Ascending aorta (tissue), 2 donors: ENCODE data around the gene B3GNT5. TPM values are rescaled to one million over a fixed set of nuclear protein-coding genes. Genes with fewer than 3 reads are reported as not detected.
A peak's percentile ranks its signal among the peaks of the same experiment; 100 is the strongest.

Source experiments
- DNase-seq, 2 donors: peaks; one replicate each; pipeline ENCODE4 v3.0.0-alpha.2; 2019; ENCODE audit warnings: low spot score in 2 of 2
- H3K27ac ChIP-seq, 2 donors: fragments of 200-600 bp; sonication (generic); one replicate each; pipeline ENCODE4 v1.5.1; 2016 to 2017; ENCODE audit warnings: mild to moderate bottlenecking in 1 of 2
- H3K27me3 ChIP-seq: fragments of 200-600 bp; sonication (generic); one replicate; pipeline ENCODE4 v1.5.1; 2017
- H3K36me3 ChIP-seq, 2 donors: fragments of 200-600 bp; sonication (generic); one replicate each; pipeline ENCODE4 v1.5.1; 2016
- H3K4me1 ChIP-seq, 2 donors: fragments of 200-600 bp; sonication (generic); one replicate each; pipeline ENCODE4 v1.5.1; 2016 to 2017; ENCODE audit warnings: mild to moderate bottlenecking in 1 of 2
- H3K4me3 ChIP-seq, 2 donors: fragments of 200-600 bp; sonication (generic); one replicate each; pipeline ENCODE4 v1.5.1; 2016 to 2017; ENCODE audit warnings: mild to moderate bottlenecking in 1 of 2
- H3K9me3 ChIP-seq, 2 donors: fragments of 200-600 bp; sonication (generic); one replicate each; pipeline ENCODE4 v1.5.1; 2016
- intact Hi-C: fragments of 100-400 bp; cut with DNase I; formaldehyde crosslinking; loops from one replicate; pipeline ENCODE4 v1.15.1; 2023
- total RNA-seq: library from RNA; depleted of rRNA; stranded (reverse); fragments of >200 nt; gene quantifications from one replicate; pipeline ENCODE4 v1.1.0, GENCODE V29; 2016
- TF ChIP-seq, protein P1 (sequence below), 3 experiments: fragments of 200-600 bp in 2 of 3; fragments of 450-650 bp in 1 of 3; sonication (generic) in 2 of 3; IDR thresholded peaks; one replicate each; pipeline ENCODE4 v1.5.1; 2016 to 2019; ENCODE audit warnings: antibody characterized with exemption in 3 of 3, mild to moderate bottlenecking in 1 of 3, moderate library complexity in 1 of 3

Gene B3GNT5
- total RNA-seq, 1 donor from 2014 or later = 0.11 TPM

- intact Hi-C loops = loop anchor here (2.0 to 5.0 kb wide), 3 partner anchors 31 to 351 kb away; partner anchors contain the start of genes KLHL24 and MCCC1
- DNase-seq = peak; percentile 90 to 97
- Histone ChIP-seq H3K27me3 (no peaks in the 10 kb centered on the region), H3K36me3 (no peaks in the 10 kb centered on the region), H3K9me3 (no peaks in the 10 kb centered on the region), H3K4me3 (no peak overlapping the region), H3K4me1 (peaks cover 5 to 27% of the 10 kb centered on the region in 2 donors), H3K27ac (peak overlapping the region; percentile 83 to 89)
- TF ChIP-seq, protein P1, sequence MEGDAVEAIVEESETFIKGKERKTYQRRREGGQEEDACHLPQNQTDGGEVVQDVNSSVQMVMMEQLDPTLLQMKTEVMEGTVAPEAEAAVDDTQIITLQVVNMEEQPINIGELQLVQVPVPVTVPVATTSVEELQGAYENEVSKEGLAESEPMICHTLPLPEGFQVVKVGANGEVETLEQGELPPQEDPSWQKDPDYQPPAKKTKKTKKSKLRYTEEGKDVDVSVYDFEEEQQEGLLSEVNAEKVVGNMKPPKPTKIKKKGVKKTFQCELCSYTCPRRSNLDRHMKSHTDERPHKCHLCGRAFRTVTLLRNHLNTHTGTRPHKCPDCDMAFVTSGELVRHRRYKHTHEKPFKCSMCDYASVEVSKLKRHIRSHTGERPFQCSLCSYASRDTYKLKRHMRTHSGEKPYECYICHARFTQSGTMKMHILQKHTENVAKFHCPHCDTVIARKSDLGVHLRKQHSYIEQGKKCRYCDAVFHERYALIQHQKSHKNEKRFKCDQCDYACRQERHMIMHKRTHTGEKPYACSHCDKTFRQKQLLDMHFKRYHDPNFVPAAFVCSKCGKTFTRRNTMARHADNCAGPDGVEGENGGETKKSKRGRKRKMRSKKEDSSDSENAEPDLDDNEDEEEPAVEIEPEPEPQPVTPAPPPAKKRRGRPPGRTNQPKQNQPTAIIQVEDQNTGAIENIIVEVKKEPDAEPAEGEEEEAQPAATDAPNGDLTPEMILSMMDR (IDR thresholded peaks at IDR 0.05) = no peak
Observed at GRCh38 chr3:183285828-183286457, 32.9 kb downstream of the B3GNT5 start.

GRCh38 chr3:183287301-183287971 is 34.4 kb downstream of the B3GNT5 start:
- Histone ChIP-seq H3K4me3 (no peak overlapping the region), H3K36me3 (no peaks in the 10 kb centered on the region), H3K27ac (peak overlapping the region; percentile 83 to 89), H3K4me1 (peaks cover 5 to 27% of the 10 kb centered on the region in 2 donors), H3K27me3 (no peaks in the 10 kb centered on the region), H3K9me3 (no peaks in the 10 kb centered on the region)
- intact Hi-C loops = loop anchor here (2.0 to 5.0 kb wide), 3 partner anchors 33 to 350 kb away; partner anchors contain the start of genes KLHL24 and MCCC1
- TF ChIP-seq, protein P1 (IDR thresholded peaks at IDR 0.05) = no peak
- peak in 1 of 2 donors; percentile 74 for DNase-seq

DNA sequence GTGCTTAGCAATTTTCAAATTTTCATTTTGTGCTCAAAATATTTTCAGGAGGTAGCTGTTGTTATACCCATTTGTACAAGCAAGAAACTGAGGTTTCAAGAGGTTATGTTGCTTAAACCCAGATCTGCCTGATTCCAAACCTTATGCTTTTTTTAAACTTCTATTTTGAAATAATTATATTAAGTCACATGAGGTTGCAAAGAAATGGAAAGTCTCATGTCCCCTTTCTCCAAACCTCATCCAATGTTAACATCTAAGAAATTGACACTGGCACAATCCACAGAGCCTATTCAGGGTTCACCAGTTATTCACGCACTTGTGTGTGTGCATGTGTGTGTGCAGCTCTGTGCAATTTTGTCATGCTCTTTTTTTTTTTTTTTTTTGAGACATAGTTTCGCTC is 35.1 kb downstream of the B3GNT5 start:
- H3K4me3 ChIP-seq = no peak overlapping the region

DNA sequence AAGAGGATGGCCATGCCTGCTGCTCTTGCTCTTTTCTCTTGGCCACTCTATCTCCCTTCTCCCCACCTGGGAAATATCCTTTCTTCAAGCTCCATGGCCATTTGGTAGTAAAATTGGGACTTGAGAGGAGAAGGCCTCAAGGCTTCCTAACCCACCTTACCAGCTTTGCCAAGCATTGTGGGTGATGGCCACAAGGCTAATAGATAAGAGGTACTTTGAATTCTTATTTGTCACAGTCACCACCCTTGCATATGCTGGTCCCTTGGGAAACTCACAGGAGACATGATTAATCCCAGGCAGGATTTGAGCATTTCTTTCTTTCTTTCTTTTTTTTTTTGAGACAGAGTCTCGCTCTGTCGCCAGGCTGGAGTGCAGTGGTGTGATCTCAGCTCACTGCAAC is 37.2 kb downstream of the B3GNT5 start:
- peaks cover 4 to 18% of the 10 kb centered on the region in 2 donors for H3K4me1 ChIP-seq
- H3K9me3 ChIP-seq = no peaks in the 10 kb centered on the region
- no peaks in the 10 kb centered on the region for H3K27me3 ChIP-seq
- intact Hi-C loops = no loop called here
- H3K4me3 ChIP-seq = no peak overlapping the region
- no peaks in the 10 kb centered on the region for H3K36me3 ChIP-seq
- TF ChIP-seq, protein P1 (IDR thresholded peaks at IDR 0.05) = no peak
- no peak overlapping the region for H3K27ac ChIP-seq
- DNase-seq = no peak

More for the DNA sequence above, 35.1 kb downstream of the B3GNT5 start:
- Histone ChIP-seq H3K27ac (peak overlapping the region; percentile 58 to 89), H3K36me3 (no peaks in the 10 kb centered on the region), H3K27me3 (no peaks in the 10 kb centered on the region), H3K4me1 (peaks cover 5 to 27% of the 10 kb centered on the region in 2 donors), H3K9me3 (no peaks in the 10 kb centered on the region)
- TF ChIP-seq, protein P1 (IDR thresholded peaks at IDR 0.05) = no peak
- no peak for DNase-seq
- intact Hi-C loops = loop anchor here (5.0 kb wide), 1 partner anchor 349 kb away; the partner anchor contains the start of gene KLHL24

DNA sequence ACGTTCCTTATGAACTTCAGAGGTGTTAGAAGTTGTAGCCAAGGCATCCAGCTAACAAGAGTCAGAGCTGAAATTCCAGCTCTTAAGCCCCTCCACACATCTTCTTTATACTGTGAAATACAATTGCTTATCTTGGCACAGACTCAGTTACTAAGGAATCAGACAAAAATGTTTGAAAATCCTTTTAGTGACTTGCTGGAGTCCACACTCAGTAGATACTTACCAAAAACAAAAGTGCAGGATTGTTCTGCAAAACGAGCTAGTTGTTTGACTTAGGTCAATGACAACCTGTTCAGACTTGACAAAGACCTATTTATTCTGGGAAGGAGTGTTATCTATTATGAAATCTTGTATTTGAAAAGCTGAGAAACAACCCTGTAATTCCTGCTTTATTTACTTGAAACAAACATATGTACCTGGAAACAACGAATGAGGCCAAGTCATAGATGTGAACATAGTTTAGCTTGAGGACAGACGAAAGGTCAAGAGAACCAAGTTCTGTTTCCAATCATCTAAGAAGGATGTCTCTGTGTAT is 38.5 kb downstream of the B3GNT5 start:
- H3K4me1 ChIP-seq = peaks cover 0 to 6% of the 10 kb centered on the region in 2 donors
- TF ChIP-seq, protein P1 (IDR thresholded peaks at IDR 0.05) = no peak
- no peak for DNase-seq
- no peak overlapping the region for H3K4me3 ChIP-seq
- intact Hi-C loops = no loop called here
- H3K9me3 ChIP-seq = no peaks in the 10 kb centered on the region
- H3K27me3 ChIP-seq = no peaks in the 10 kb centered on the region
- H3K36me3 ChIP-seq = no peaks in the 10 kb centered on the region
- no peak overlapping the region for H3K27ac ChIP-seq
